GM10847 (cell line): ENCODE results near the gene BBX.

Source experiments
- POLR2A ChIP-seq: IDR thresholded peaks from 2 replicates; pipeline ENCODE4 v1.6.1; 2011; ENCODE audit not compliant: insufficient read length; ENCODE audit errors: extremely low read depth

BBX gene

DNA sequence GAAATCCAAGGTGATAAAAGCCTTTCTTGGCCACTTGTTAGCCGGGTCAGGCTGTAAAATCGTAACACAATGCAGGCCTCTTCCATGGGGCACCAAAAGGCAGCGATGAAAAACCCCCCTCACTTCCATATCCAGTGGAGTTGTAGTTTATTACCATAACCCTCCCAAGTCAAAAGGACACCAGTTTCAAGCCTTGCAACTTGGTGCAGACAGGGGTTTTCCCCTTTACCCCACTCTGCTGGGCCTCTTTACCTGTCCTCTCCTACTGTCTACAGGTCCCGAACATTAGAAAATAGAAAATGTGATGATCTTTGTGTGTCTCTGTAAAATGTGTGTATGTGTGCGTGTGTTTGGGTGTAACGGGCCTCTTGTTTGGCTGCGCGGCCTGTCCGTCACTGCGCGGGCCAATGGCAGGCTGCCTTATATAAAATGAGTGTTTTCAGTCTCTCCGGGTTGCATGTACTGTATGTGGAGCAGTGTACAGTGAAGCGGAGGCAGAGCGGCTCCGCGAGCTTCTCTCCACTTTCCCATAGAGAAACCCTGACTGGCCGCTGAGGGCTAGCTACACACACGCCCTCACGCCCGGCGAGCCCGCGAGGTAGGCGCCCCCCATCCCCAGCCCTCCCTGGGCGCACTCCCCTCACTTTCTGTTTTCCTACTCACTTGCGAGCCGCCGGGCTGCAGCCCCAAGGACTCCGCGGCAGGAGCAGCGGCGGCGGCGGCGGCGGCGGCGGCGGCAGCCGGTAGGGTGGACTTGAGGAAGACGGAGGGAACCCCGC is at the start of gene BBX:
BBX (plus strand) TSS at position 453 of the 779 bp plus-strand sequence. CDS start 187,499 bp downstream, outside the sequence.
- peak; percentile 36 for TF ChIP-seq POLR2A

DNA sequence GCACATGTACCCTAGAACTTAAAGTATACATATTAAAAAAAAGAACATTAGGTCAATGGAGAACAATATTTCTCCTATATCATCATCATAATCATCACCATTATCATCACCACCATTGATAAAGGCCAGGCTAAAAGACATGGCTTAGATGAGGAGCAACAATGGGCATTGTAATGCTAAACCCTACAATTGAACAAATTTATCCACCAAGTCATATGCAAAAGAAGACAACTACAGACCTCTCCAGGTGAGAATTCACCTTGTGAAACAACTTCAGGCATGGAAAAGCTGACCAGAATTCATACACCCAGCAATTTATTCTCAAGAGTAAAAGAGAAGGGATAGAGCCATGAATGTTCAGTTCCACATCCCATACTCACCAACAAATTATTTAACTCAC is 46.3 kb upstream of the BBX start:
- no peak for TF ChIP-seq POLR2A

DNA sequence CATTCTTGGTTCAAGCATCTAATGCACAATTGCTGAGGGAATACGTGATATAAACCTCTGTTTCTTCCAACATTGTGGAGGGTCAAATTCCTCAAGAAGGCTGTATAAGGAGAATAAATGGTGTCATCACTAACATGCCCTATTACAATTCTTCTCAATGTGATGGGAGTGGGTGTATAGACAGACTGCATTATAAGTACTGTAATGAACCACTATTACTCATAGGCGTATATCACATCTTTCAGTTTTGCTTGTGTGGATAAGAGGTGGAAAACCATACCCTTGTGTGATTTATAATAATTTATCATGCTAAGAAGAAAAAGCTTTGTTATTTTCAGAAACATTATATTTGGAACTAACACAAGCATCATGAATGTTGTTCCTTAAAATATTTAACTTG is 35.3 kb upstream of the BBX start:
- no peak for TF ChIP-seq POLR2A

DNA sequence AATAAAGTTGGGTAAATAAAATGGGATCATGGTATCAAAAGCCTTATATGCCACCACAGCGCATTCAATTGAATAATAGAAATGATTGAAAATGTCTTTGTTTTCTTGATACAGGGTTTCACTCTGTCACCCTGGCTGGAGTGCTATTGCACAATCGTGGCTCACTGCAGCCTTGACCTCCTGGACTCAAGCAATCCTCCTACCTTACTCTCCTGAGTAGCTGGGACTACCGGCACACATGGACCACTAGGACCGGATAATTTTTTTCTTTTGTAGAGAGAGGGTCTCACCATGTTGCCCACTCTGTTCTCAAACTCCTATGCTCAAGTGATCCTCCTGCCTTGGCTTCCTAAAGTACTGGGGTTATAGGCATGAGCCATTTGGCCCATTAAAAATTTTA is 33.8 kb upstream of the BBX start:
- TF ChIP-seq POLR2A, result no peak

DNA sequence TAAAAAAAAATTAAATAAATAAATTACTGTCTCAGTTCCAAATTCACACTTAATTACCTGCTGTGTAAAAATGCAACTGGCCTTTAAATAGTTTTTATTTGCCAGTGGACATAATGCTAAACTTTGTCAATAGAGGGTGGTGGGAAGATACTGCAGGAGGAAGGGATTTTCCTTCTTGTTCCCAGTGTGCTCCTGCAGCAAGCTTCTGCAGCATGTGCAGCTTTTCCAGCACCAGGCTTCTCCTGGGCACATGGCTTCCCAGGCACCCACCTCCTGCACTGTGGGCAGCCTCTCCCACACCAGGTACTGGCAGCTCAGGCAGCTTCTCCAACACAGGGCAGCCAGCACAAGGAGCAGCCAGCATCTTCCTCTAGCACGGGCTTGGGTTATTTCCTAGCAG is 29.6 kb upstream of the BBX start:
- no peak for TF ChIP-seq POLR2A

DNA sequence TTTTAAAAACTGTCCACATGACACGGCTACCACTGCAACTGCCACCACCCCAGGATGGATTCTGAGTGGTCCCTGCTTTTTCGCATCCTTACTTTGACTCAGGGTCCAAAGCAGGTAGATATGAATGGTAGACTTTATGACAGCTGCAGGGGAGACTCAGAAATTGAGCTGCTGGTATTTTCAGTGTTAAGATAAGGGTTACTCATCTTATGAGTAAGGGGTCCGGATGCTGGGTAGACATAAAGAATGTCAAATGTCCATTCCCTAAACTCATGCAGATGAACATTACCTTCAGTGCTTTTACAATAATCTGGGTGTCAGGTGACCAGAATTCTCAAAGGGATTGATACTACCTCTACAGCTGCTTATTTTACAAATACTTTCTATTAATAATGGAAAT is 25.9 kb upstream of the BBX start:
- no peak for TF ChIP-seq POLR2A

DNA sequence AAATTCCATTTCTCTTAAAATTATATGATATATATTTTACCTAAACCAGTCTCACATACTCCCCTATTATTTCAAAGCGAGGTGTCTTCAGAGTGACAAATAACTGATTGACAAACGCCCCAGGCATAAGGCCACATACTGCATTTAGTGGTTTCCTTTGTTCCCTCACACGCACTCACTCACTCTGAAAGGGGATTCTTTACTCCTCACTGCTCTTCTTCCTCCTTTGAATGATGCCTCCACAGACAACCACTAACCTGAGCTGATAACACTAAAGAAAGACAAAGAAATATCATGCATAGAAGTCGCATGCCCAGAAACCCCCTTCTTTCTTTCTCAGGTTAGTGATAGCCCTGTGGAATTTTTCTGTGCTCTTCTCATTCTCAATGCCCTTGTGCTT is 24.1 kb upstream of the BBX start:
- no peak for TF ChIP-seq POLR2A

DNA sequence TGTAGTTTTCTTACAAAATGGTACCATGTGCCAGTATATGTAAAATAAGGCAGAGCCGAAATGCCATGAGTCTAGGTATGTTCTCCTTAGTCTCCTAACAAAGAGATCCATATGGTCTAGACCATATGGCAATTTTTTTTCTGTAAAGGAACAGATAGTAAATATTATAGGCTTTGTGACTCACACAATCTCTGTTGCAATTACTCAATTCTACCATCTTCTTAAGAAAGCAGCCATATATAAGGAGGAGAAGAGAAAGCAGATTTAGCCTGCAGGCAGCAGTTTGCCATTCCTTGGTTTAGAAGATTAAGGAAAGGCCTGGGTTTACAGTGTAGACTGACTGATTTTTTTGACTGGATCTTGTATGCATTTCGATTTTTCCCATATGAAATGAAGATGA is 16.3 kb upstream of the BBX start:
- no peak for TF ChIP-seq POLR2A

DNA sequence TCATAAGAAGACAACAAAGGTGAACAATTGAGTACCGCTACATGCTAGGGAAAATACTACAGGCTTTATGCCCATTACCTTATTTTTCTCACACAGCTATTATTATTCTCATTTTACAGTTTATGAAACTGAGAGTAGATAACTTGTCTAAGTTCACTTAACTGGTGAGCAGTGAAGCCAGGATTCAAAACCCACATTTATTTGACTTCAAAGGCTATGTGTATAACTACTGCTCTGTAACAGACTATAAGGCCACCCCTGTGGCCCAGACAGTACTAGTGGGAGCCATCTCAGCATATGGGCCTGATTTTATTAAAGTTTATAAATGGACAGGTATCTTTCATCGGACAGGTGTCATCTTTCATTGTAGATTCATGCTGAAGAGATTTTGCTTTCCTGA is 14.4 kb upstream of the BBX start:
- no peak for TF ChIP-seq POLR2A

DNA sequence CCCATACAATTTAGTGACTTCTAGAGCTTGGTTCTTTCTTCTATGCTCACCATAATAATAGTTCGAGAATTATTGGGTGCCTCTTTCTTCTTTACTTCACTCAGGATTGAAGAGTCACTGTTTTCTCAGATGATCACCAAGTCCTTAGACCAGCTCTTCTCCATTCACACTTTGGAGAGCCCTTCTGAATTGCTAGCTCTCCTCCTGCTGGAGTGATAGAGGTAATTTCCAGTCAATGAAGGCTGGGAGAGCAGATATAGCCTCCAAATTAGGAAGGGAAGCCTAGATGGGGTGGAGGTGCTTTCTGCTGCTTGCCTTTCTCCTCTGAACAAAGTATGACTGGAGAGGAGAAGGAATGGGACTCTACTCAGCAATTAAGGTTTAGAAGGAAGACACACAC is 10.7 kb upstream of the BBX start:
- no peak for TF ChIP-seq POLR2A

DNA sequence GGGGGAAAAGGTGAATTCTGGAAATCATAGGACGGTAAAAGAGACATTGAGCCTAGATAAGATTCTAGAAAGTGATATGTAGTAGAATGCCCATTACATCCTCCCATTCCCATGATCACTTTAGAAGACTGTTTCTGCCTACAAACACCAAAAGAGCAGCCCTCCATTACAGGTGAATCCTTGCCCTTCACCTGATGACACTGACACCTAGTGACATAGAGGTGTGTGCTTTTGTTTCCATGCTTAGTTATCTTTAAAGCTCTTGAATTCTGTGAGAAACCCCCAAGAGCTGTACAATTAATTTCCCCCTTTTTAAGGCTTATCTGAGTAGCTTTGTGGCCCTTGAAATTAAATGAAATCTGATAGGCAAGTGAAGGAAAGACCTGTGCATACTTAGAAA is 8.3 kb upstream of the BBX start:
- TF ChIP-seq POLR2A, result no peak

DNA sequence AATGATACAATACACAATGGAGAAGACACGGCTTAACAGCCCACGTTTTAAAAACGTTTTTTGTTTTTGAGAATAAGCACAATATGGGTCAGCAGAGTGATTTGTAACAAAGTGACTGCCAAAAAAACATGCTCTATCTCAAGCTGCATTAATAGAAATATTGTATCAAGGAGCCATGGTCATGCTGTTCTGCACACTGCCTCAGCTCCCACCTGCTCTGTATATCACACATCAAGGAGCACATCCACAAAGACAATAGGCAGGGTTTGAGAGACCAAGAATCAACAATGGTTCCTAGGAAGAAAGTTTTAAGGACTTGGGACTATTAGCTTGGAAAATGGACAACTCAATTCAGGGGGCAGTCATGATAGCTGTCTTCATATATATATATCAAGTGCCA is 6.3 kb upstream of the BBX start:
- no peak for TF ChIP-seq POLR2A

DNA sequence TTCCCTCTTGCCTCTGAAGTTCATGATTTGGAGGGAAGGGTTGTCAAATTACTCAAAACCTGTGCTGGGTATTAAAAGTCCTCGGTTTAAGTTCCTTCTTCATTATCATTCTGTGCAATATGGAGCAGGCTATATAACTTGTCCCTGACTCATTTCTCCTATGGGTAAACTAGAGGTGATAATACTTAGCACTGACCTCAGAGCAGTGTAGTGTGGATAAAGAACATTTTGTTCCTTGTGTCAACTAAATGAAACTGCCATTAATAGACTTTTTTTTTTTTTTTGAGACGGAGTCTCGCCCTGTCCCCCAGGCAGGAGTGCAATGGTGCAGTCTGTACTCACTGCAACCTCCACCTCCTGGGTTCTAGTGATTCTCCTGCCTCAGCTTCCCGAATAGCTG is 2.2 kb upstream of the BBX start:
- TF ChIP-seq POLR2A, result no peak

DNA sequence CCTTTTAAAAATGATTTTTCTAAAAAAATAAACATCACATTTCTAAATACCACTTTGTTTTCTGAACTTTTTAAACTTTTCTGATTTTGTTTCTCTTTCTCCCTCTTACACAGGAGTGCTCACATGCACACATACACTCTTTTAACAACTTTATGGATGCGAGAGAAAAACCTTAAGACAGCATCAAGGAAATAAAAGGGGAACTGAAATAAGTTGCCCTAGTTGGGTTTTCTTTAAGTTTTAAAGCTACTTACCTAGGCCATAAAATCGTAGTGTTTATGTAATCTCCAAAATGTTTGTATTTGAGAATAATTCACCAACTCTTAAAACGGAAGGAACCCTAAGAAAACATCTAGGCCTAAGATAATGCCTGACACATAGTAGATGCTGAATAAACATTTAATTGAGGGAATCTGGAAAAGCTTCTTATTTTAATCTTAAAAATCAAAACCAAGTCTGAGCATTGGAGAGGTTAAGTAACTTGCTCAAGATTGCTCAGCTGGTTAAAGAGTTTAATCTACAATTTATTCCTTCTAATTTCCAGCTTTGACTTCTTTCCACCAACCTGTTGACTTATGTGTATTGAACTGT is 1.2 kb upstream of the BBX start:
- no peak for TF ChIP-seq POLR2A

DNA sequence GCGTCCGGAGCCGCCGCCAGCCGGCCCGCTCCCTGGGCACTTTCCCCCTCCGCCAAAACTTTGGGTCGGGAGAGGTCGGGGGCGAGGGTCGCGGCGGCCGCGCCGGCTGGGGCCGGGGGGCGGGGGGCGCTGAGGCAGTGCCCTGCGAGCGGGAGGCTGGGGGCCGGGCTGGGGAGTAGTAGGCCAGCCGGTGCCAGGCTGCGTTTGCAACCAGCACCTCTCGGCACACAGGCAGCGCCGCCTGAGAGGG is 452 bp downstream of the BBX start:
- no peak for TF ChIP-seq POLR2A

DNA sequence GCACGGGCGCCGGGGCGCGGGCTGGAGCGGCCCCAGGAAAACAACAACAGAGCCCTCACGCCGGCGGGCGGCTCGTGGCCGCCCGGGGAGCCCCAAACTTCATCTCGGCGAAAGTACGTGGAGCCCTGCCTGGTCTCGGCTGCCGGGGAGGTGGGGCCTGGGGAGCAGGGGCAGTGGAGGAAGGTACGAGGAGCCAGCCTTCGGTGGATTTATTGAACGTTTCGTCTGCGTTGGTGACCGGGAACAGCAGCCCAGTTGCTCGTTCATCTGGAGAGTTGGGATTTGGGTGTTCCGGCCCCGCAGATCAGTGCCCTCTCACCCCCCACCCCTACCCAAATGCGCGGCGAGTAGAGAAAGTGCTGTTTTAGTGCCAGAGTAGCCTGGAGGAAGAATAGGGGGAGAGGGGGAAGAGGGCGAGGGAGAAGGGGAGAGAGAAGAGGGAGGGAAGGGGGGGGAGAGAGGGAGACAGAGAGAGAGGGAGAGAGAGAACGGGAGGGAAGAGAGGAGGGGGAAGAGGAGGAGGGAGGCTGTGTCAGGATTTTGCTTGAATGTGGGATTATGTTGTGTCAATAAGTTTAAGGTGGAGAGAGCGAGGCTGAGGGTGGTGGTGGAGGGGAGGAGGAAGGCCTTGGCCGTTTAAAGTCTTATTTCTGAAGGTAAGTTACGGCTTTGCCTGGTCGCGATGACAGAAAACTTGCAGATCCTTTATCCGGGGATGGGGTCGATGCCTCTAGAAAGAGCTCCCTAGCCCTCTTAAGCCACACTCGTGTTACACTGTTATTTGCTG is 970 bp downstream of the BBX start:
- no peak for TF ChIP-seq POLR2A
